Astrocyte (in vitro differentiated cells and primary cell): ENCODE results near the gene PROB1.
"Not testable (repeated sequence)": the region's sequence is repeated elsewhere in the genome, so short reads cannot be mapped to it uniquely, and the experiment has no call there.

Source experiments
- EZH2 ChIP-seq: IDR thresholded peaks from 2 replicates; pipeline ENCODE4 v1.6.1; 2012; ENCODE audit warnings: mild to moderate bottlenecking, low read length, inconsistent platforms; ENCODE audit not compliant: insufficient read depth
- TF ChIP-seq, protein P1 (sequence below): IDR thresholded peaks from 2 replicates; pipeline ENCODE4 v1.5.1; 2011; ENCODE audit warnings: low read depth, mild to moderate bottlenecking, inconsistent platforms, low read length, moderate library complexity; ENCODE audit not compliant: insufficient read depth

DNA sequence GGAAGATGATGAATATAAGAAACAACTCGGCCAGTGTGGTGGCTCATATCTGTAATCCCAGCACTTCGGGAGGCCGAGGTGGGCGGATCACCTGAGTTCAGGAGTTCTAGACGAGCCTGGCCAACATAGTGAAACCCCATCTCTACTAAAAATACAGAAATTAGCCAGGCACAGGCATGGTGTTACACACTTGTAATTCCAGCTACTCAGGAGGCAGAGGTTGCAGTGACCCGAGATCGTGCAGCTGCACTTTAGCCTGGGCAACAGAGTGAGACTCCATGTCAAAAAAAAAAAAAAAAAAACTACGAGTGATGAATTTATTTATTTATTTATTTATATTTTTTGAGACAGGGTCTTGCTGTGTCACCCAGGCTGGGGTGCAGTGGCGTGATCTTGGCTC is 47.0 kb downstream of the PROB1 start:
- TF ChIP-seq, protein P1, sequence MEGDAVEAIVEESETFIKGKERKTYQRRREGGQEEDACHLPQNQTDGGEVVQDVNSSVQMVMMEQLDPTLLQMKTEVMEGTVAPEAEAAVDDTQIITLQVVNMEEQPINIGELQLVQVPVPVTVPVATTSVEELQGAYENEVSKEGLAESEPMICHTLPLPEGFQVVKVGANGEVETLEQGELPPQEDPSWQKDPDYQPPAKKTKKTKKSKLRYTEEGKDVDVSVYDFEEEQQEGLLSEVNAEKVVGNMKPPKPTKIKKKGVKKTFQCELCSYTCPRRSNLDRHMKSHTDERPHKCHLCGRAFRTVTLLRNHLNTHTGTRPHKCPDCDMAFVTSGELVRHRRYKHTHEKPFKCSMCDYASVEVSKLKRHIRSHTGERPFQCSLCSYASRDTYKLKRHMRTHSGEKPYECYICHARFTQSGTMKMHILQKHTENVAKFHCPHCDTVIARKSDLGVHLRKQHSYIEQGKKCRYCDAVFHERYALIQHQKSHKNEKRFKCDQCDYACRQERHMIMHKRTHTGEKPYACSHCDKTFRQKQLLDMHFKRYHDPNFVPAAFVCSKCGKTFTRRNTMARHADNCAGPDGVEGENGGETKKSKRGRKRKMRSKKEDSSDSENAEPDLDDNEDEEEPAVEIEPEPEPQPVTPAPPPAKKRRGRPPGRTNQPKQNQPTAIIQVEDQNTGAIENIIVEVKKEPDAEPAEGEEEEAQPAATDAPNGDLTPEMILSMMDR = not testable (repeated sequence)
- TF ChIP-seq EZH2 = not testable (repeated sequence)
